ENCODE measurements around the gene COX7A1. TPM values are rescaled to one million over a fixed set of nuclear protein-coding genes. Genes with fewer than 3 reads are reported as not detected.

Gene COX7A1
- polyA plus RNA-seq, 1 donor (not counting 4 experiments of a cell fraction or from before 2014, with no cell fraction given) = 2.6 TPM

GRCh38 chr19:36106991-36107390, 45.3 kb downstream of the COX7A1 start:
- H3K9me3 ChIP-seq (ENCODE audit: control insufficient read depth, low read depth, low read length) = no peaks in the 10 kb centered on the region
- no peaks in the 10 kb centered on the region for H3K9me1 ChIP-seq (ENCODE audit: control insufficient read depth, extremely low read depth, insufficient read depth, low read length)
- H2AFZ ChIP-seq (ENCODE audit: control insufficient read depth, low read length) = no peak overlapping the region
- H3K4me3 ChIP-seq (ENCODE audit: control insufficient read depth in 2 of 3, extremely low read depth in 1 of 3, insufficient read depth in 2 of 3, low read depth in 1 of 3, low read length in 3 of 3) = no peak overlapping the region
- no peak for TF ChIP-seq EZH2 (IDR thresholded peaks at IDR 0.05; ENCODE audit: low read length)
- TF ChIP-seq, protein P1, sequence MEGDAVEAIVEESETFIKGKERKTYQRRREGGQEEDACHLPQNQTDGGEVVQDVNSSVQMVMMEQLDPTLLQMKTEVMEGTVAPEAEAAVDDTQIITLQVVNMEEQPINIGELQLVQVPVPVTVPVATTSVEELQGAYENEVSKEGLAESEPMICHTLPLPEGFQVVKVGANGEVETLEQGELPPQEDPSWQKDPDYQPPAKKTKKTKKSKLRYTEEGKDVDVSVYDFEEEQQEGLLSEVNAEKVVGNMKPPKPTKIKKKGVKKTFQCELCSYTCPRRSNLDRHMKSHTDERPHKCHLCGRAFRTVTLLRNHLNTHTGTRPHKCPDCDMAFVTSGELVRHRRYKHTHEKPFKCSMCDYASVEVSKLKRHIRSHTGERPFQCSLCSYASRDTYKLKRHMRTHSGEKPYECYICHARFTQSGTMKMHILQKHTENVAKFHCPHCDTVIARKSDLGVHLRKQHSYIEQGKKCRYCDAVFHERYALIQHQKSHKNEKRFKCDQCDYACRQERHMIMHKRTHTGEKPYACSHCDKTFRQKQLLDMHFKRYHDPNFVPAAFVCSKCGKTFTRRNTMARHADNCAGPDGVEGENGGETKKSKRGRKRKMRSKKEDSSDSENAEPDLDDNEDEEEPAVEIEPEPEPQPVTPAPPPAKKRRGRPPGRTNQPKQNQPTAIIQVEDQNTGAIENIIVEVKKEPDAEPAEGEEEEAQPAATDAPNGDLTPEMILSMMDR (optimal IDR thresholded peaks at IDR 0.05 in 1 of 3, IDR thresholded peaks at IDR 0.05 in 1 of 3, conservative IDR thresholded peaks at IDR 0.05 in 1 of 3; ENCODE audit: extremely low read depth in 1 of 3, insufficient read depth in 2 of 3, low read length in 3 of 3) = no peak
- no peaks in the 10 kb centered on the region for H3K27me3 ChIP-seq (ENCODE audit: control insufficient read depth, extremely low read depth, insufficient read depth, low read length)
- DNase-seq (ENCODE audit: low read depth, low spot score) (no peak), FAIRE-seq (no peak)
- dilution Hi-C loops (cut with MboI; ENCODE audit: extremely low pct_ligation_motif_present, low sequenced_read_pairs) = no loop called here
- peaks cover 3% of the 10 kb centered on the region for H4K20me1 ChIP-seq (ENCODE audit: control insufficient read depth, extremely low read depth, insufficient read depth, low read length)
- H3K4me1 ChIP-seq (ENCODE audit: control insufficient read depth, extremely low read depth, insufficient read depth, low read length) = peaks cover 14% of the 10 kb centered on the region
- no peak overlapping the region for H3K4me2 ChIP-seq (ENCODE audit: control insufficient read depth, extremely low read depth, insufficient read depth, low read depth, low read length)
- no peaks in the 10 kb centered on the region for H3K79me2 ChIP-seq (ENCODE audit: control insufficient read depth, insufficient read depth, low read length)
- no peak overlapping the region for H3K27ac ChIP-seq (ENCODE audit: control insufficient read depth, insufficient read depth, low read length)
- no peak overlapping the region for H3K9ac ChIP-seq (ENCODE audit: control insufficient read depth, extremely low read depth, insufficient read depth, low read length)
- peaks cover 2 to 26% of the 10 kb centered on the region in 2 experiments for H3K36me3 ChIP-seq (ENCODE audit: control insufficient read depth in 2 of 2, extremely low read depth in 1 of 2, insufficient read depth in 2 of 2, low read length in 2 of 2)

GRCh38 chr19:36106441-36106840, 45.8 kb downstream of the COX7A1 start:
- Histone ChIP-seq H3K36me3 (ENCODE audit: control insufficient read depth in 2 of 2, extremely low read depth in 1 of 2, insufficient read depth in 2 of 2, low read length in 2 of 2) (peaks cover 2 to 25% of the 10 kb centered on the region in 2 experiments), H3K4me3 (ENCODE audit: control insufficient read depth in 2 of 3, extremely low read depth in 1 of 3, insufficient read depth in 2 of 3, low read depth in 1 of 3, low read length in 3 of 3) (no peak overlapping the region), H3K27me3 (ENCODE audit: control insufficient read depth, extremely low read depth, insufficient read depth, low read length) (no peaks in the 10 kb centered on the region), H3K9me1 (ENCODE audit: control insufficient read depth, extremely low read depth, insufficient read depth, low read length) (no peaks in the 10 kb centered on the region), H3K4me1 (ENCODE audit: control insufficient read depth, extremely low read depth, insufficient read depth, low read length) (peaks cover 17% of the 10 kb centered on the region), H3K27ac (ENCODE audit: control insufficient read depth, insufficient read depth, low read length) (no peak overlapping the region), H3K9me3 (ENCODE audit: control insufficient read depth, low read depth, low read length) (no peaks in the 10 kb centered on the region), H3K4me2 (ENCODE audit: control insufficient read depth, extremely low read depth, insufficient read depth, low read depth, low read length) (no peak overlapping the region), H2AFZ (ENCODE audit: control insufficient read depth, low read length) (no peak overlapping the region), H3K9ac (ENCODE audit: control insufficient read depth, extremely low read depth, insufficient read depth, low read length) (no peak overlapping the region), H4K20me1 (ENCODE audit: control insufficient read depth, extremely low read depth, insufficient read depth, low read length) (peaks cover 3% of the 10 kb centered on the region), H3K79me2 (ENCODE audit: control insufficient read depth, insufficient read depth, low read length) (no peaks in the 10 kb centered on the region)
- FAIRE-seq (no peak), DNase-seq (ENCODE audit: low read depth, low spot score) (no peak)
- dilution Hi-C loops (cut with MboI; ENCODE audit: extremely low pct_ligation_motif_present, low sequenced_read_pairs) = no loop called here
- TF ChIP-seq EZH2 (IDR thresholded peaks at IDR 0.05; ENCODE audit: low read length) = no peak
- TF ChIP-seq, protein P1 (optimal IDR thresholded peaks at IDR 0.05 in 1 of 3, IDR thresholded peaks at IDR 0.05 in 1 of 3, conservative IDR thresholded peaks at IDR 0.05 in 1 of 3; ENCODE audit: extremely low read depth in 1 of 3, insufficient read depth in 2 of 3, low read length in 3 of 3) = no peak
